ENCODE results near the gene MX2.

- TF ChIP-seq ZNF664 (tag by site-specific recombination; IDR thresholded peaks at IDR 0.05): no peak
- TF ChIP-seq ZNF707 (tag by site-specific recombination; IDR thresholded peaks at IDR 0.05): no peak
- TF ChIP-seq MYNN (tag by site-specific recombination; IDR thresholded peaks at IDR 0.05; ENCODE audit: borderline replicate concordance): no peak
- no peak for TF ChIP-seq ZNF626 (tag by site-specific recombination; IDR thresholded peaks at IDR 0.05)
- no peak for TF ChIP-seq CTCF (tag by site-specific recombination; IDR thresholded peaks at IDR 0.05)
- no peak for TF ChIP-seq ZNF645 (tag by site-specific recombination; IDR thresholded peaks at IDR 0.05)
- TF ChIP-seq PRDM1 (tag by site-specific recombination; IDR thresholded peaks at IDR 0.05): no peak
- TF ChIP-seq YY1 (tag by site-specific recombination; IDR thresholded peaks at IDR 0.05): no peak
- no peak for TF ChIP-seq ZNF670 (tag by site-specific recombination; IDR thresholded peaks at IDR 0.05; ENCODE audit: low read depth)
- no peak for TF ChIP-seq ZBTB49 (tag by site-specific recombination; IDR thresholded peaks at IDR 0.05; ENCODE audit: low read depth)
Measured at GRCh38 chr21:41367301-41367944, 5.6 kb downstream of the MX2 start.
